Stimulated activated CD4-positive, alpha-beta T cell treated with anti-CD3 and anti-CD28 coated beads, TNF-alpha, amount 100 ng/mL, for 4 hours (primary cell): ENCODE results near the gene MORN3.

Experiments
- DNase-seq, 3 experiments: peaks; one replicate each; pipeline ENCODE4 v3.0.0-alpha.2; 2020; ENCODE audit warnings: low read depth in 3 of 3

MORN3 gene

DNA sequence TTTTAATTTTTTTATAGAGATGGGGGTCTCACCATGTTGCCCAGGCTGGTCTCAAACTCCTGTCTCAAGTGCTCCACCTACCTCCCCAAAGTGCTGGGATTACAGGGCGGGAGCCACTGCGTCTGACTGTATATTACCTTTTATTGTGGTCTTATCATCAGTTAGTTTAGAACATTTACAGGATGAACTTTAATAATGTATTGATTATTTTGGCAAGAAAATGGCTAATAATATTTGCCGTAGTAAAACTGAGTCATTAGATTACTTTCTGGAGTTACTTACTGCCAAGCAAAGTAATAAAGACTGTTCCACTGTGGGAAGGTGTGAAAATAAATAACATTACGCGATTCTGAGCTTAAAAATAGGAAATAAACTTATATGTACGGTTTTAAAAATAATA, 66.7 kb downstream of the MORN3 start:
- no peak for DNase-seq

DNA sequence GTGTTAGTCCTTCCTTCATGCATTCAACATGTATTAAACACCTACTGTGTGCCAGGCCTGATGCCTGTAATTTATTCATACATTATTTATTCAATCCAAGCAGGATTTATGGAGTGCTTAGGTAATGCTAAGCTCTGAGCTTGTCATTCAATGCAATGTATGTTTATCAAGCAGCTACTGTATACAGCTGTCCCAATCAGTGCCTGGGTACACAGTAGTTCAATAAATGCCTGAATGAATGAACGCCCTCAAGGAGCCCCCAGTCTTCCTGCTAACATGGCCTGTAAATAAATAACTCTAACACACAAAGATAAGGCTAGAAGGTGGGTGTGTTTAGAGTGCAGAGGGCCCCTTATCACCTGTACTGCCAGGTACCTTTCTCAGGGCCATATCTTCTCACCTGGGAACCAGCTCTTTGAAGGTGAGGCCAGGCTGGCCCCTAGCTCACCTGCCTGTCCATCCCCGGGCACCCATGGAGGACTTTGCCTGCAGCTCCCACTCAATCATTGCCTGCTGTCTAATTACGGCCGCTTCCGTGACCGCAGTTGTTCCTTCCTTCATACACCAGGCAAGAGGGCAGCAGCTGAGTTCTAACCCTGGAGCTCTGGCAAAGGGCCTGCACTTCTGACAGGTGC, 68.6 kb downstream of the MORN3 start:
- no peak for DNase-seq
